Keratinocyte (primary cell): ENCODE measurements around the gene GPX7.

Experiments
- EZH2 ChIP-seq: IDR thresholded peaks from one replicate; pipeline ENCODE4 v1.6.1; 2012; ENCODE audit warnings: inconsistent platforms, mild to moderate bottlenecking, low read length, moderate library complexity
- TF ChIP-seq, protein P1 (sequence below), 3 experiments: IDR thresholded peaks in 1 of 3; conservative IDR thresholded peaks in 1 of 3; optimal IDR thresholded peaks in 1 of 3; 2 replicates in 2 of 3; 3 replicates in 1 of 3; pipeline versions ENCODE3 to v1.5.1; 2011; ENCODE audit warnings: low read length in 3 of 3, mild to moderate bottlenecking in 3 of 3, moderate library complexity in 2 of 3, control low read depth in 1 of 3, inconsistent platforms in 1 of 3; ENCODE audit not compliant: insufficient read depth in 2 of 3; ENCODE audit errors: extremely low read depth in 1 of 3

GRCh38 chr1:52629667-52630066 is 27.5 kb downstream of the GPX7 start:
- TF ChIP-seq EZH2, result no peak
- TF ChIP-seq, protein P1, sequence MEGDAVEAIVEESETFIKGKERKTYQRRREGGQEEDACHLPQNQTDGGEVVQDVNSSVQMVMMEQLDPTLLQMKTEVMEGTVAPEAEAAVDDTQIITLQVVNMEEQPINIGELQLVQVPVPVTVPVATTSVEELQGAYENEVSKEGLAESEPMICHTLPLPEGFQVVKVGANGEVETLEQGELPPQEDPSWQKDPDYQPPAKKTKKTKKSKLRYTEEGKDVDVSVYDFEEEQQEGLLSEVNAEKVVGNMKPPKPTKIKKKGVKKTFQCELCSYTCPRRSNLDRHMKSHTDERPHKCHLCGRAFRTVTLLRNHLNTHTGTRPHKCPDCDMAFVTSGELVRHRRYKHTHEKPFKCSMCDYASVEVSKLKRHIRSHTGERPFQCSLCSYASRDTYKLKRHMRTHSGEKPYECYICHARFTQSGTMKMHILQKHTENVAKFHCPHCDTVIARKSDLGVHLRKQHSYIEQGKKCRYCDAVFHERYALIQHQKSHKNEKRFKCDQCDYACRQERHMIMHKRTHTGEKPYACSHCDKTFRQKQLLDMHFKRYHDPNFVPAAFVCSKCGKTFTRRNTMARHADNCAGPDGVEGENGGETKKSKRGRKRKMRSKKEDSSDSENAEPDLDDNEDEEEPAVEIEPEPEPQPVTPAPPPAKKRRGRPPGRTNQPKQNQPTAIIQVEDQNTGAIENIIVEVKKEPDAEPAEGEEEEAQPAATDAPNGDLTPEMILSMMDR (optimal IDR thresholded peaks at IDR 0.05 in 1 of 3, IDR thresholded peaks at IDR 0.05 in 1 of 3, conservative IDR thresholded peaks at IDR 0.05 in 1 of 3; ENCODE audit: extremely low read depth in 1 of 3, insufficient read depth in 2 of 3, low read length in 3 of 3), result no peak
